Epidermal melanocyte (primary cell): ENCODE measurements around the gene HTR3A.
A peak's percentile ranks its signal among the peaks of the same experiment; 100 is the strongest.

ENCODE experiments used
- DNase-seq: peaks from one replicate; pipeline ENCODE4 v3.0.0; 2011; ENCODE audit warnings: low spot score; ENCODE audit not compliant: insufficient read length

The HTR3A gene

DNA sequence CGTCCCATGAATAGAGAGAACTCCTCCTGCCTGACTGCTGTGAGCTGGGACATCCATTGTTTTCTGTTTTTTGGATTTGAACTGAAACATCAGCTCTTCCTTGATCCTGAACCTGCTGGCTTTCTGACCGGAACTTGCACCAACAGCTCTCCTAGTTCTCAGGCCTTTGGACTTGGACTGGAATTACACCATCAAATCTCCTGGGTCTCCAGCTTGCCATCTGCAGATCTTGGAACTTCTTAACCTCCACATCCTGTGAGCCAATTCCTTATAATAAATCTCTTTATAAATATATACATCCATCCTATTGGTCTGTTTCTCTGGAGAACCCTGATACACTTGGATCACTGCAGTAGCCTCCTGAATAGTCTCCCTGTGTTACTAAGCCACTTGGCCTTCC lies 42.1 kb downstream of the HTR3A start:
- DNase-seq, result no peak

DNA sequence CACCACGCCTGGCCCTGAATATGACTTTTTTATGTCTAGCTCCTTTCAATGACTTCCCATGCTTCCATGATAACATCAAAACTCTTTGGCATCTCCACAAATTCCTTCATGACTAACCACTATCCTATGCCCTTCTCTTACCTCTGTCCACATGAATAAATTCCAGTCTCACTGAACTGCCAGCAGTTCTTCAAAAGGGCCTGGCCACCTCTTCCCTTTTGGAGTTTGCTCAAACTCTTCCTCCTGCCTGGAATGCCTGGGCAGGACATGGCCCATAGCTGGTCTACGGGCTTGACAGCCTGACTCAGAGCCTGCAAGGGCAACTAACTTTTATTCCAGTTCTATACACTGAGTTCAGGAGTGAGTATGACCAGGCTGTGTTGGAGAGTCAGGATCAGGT lies 42.8 kb downstream of the HTR3A start:
- no peak for DNase-seq

DNA sequence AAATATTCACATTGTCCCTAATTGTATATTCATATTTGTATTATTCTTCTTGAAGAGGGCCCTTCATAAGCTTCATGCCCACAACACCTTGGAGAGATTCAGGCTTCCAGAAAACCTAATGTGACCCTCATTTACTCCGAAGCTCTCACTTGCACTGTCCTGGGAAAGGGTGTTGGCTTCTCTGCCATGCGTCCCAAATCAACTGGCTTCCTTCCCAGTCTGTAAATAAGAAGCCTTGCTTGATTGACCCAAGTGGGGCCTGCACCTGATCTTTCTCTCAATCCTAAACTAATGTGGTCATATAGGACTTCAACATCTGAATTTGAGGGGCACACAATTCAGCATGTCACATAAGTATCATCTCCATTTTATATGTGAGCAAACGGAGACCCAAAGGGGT lies 44.1 kb downstream of the HTR3A start:
- no peak for DNase-seq

DNA sequence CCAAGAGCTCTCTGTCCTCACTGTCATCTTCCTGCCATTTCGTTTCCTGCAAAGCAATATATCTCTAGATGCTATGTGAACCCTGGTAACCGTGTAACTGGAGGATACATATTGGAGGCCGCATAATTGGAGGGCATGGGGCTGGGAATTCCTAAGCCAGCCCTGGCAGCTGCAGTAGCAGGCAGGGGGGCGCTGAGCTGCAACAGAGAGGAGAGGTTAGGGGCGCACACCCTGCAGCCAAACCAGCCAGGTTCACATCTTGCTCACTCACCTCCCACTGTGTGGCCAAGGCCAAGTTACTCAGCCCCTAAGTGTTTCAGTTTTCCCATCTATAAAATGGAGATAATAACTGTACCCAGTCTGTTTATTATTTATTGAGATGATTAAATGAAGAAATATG lies 44.7 kb downstream of the HTR3A start:
- no peak for DNase-seq

DNA sequence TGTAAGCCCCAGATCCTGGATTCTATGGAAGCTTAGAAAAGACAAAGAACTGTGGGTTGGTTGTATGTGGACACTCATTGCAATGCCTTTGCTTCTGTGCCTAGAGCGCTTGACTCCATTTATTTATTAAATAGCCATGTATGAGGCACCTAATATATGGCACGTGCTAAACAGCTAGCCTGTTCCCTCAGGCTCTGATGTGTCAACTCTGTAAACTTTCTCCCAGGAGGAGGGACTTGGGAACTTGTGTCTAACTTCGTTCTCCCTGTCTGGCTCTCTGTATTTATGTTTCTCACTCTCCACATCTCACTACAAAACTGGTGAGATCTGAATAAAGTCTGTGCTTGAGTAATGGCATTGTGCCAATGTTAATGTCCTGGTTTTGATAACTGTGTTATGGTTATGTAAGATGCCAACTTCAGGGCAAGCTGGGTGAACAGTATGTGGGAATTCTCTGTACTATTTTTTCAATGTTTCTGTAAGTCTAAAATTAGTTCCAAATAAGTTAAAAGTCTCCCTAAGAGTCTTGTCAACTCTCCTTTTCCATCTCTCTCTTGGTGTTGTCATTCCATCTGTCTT lies 50.5 kb downstream of the HTR3A start:
- no peak for DNase-seq

DNA sequence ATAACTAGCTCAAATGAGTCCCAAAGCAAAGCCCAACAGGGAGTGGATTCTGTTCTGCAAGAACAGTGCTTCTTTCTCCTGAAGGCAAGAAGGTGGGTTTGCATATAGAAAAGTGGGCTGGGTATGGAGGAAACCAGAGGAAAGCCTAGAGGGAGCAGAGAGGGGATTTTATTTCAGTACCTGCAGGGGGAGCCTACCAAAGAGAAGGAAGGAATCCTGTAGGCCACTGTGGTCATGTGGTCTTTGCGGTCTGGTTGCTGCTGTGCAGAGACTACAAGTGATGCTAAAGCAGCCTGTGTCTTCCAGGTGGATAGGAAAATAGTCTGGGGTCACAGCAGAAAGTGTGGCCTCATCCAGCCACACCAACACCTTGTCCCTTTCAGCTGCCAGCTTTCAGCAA lies 51.4 kb downstream of the HTR3A start:
- DNase-seq, result no peak

DNA sequence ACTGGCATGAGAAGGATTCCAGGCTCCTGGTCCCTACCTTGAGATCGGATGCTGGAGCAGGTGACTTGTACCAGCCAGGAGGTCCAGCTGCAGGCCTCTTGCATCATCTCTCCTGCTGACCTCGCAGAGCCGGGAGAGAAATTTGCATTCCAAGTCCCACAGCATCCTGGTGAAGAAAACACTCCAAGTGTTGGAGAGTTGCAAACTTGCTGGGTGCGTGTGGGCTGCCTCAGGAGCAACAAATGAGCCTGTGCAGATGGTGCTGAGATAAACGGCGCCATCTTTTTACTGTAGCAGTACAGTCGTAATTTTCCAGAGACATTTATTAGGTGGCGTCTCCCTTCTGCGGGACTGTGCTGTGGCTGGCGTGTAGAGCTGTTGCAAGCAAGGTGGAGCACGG lies 52.5 kb downstream of the HTR3A start:
- DNase-seq, result no peak

DNA sequence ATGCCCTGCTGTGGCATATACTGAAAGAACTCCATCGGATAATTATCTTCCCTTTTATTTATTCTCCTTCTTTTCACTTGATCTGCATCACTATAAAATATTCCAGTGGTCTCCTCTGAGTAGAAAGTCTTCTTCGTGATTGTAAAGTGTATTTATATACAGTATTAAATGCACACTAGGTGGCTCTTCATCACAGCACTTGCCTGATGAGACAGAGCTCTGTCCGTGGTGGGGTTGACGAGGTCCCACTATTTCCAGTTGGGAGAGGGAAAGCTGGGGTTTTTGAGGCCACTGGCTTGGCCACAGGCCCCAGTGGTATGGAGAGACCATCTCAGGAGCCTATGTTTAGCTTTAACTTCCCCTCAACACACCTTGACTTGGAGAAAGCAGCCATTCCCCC lies 53.0 kb downstream of the HTR3A start:
- DNase-seq, result no peak

DNA sequence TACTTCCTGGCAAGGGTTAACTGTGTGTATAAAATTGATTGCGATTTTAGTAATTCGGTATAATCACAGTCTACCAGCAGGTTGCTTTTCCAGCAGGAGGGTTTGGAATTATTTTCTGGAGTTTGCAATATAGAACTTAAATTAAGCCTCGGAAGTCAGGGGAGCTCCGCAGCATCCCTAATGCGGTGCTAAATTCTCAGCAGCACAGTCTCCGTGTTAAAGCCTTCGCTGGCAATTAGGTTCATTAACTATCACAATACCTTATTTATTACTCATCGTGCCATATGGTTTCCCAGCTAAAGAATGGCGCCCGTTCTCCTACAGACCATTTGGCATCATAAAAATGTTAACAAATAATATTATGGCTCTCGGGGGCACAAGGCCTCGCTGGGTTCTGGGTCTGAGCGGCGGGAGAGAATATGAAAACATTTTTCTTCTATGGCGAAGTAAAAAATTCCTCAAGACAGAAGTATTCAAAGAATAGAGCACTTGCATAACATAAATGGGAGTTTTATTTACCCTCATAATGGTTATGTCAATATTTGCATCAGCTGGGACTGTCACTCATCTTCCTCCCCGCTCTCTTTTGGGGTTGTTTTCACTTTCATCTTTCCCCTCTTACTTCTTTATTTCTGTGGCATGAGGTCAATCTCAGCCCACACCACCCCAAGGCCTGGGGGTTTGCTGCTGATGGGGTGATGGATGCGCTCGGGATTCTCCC lies 56.5 kb downstream of the HTR3A start:
- DNase-seq, result no peak

DNA sequence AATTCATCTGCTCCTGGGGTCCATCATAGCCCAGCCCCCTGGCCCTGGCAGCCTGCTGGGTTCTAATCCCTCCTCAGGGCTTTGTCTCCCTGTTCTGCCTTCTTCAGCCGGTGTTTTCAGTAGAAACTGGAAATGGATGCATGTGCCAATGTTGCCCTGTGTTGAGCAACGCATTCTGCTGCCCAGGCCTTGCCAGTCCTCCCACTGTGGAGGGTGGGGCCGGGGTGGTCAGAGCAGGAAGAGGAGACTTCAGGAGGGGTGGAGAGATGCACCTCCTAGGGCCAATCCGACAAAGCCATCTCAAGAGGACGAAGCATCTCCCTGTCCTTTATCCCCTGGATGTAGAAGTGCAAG lies 57.0 kb downstream of the HTR3A start:
- DNase-seq, result no peak

DNA sequence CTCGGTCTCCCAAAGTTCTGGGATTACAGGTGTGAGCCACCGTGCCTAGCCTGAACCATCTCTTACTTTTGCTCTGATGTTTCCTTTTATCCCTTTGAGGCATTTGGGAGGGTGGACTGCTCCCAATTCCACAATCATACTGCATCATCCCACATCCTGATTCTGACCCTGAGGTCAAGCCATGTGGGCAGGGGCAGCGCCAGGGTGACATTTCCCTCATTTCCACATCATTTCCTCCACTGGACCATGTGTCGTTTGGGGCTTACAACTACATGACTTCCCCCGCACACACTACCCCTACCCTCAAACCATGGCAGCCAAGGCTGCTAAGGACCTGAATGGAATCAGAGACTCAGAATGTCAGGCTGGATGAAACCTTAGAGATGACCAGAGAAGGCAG lies 58.2 kb downstream of the HTR3A start:
- no peak for DNase-seq

DNA sequence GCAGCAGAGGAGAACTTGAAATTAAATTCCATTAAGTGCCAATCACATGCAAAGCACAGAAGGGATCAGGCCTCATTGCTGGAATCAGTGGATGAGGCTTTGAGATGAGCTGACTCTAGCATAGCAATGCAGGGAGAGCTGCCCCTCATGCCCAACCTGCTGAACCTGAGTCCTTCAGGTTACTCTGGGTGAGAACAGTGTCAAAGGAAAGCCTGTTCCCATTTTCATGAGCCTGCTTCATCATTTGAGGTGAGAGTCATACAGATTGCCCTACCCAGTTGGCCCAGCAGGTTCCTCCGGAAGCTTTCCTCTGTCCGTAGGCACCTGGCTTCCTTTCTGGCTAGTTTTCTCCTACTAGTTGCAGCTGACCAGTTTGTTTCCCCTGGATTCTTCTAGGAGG lies 58.7 kb downstream of the HTR3A start:
- DNase-seq, result no peak

DNA sequence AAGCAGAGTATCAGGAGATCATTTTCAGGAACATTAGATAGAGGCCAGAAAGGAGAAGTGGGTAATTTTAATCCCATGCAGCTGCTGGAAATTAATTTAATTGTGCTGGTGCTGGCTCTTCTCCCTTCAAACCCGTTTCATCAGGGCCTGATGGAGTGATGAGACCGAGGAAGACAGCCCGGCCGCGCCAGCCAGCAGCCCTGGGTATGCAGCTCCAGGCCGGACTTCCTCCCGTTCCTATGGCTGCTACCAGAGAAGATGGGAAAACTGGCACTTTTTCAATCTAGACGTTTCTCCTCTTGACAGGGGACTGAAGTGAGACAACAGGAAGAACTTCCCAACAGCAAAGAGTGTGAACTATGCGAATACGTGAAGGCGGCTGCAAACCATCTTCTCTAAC lies 60.0 kb downstream of the HTR3A start:
- DNase-seq, result no peak

DNA sequence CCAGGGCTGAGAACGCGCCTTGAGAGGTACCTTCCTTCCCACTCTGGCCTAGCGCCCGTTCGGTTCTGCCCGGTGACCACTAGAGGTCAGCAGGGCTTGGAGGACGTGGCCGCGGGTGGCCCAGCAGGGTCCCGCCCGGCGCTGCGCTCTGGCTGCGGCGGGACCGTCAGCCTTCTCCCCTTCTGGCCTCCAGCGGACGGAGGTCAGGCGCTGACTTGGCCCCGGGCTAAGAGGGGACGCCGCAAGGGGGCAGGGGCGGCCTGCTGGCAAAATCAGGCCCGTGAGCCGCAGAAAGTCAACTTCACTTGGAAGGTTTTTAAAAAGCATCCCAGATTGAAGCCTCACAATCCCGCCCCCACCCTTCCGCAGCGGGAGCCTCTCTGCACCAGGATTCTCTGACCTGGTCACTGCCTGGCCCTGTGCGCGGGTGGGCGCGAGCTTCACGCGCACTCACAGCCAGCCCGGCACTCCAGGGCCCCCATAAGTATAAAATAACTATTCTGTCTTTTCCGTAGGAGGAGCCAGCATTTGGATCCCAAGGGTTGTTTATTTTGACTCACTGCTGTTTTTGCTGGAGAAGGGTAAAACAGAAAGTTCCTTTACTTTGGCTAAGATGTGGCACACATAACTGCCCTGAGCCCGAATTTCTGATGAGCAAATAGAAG lies 61.4 kb downstream of the HTR3A start:
- DNase-seq, result peak; percentile 42

DNA sequence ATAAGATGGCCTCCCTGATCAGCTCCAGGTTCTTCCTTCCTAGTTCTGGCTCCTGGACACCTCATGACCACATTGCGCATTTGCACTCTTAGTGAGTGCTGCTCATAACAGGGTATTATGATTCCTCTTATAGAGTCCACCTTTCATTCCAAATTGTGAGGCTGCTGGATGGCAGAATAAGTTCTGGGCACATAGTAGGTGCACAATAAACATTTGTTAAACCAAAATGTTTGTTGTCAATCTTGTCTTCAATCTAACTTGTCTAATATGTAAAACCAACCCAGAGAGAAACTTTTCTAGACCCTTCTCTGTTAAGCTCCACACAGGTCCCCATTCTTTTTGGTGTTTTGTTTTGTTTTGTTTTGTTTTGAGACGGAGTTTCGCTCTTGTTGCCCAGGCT lies 62.0 kb downstream of the HTR3A start:
- DNase-seq, result no peak

DNA sequence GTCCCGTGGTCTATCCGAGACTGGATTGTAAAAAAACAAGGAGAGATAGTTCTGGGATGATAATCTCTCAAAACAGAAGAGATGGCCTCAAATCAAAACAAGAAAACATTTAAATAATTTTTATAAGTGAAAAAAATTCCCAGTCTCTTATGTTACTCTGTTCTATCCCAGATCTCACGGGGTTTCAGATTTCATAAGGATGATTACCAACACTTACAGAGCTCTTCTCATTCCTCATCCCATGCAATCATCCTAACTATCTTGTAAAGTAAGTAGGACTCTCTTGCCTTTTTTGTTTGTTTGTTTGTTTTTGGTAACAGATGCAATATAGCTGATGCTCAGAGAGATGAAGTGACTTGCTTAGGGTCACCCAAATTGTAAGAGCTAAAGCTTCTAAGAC lies 64.6 kb downstream of the HTR3A start:
- no peak for DNase-seq
